ENCODE measurements around the gene VWA5B1.
"Not testable (repeated sequence)": the region's sequence is repeated elsewhere in the genome, so short reads cannot be mapped to it uniquely, and the experiment has no call there.

VWA5B1 gene

DNA sequence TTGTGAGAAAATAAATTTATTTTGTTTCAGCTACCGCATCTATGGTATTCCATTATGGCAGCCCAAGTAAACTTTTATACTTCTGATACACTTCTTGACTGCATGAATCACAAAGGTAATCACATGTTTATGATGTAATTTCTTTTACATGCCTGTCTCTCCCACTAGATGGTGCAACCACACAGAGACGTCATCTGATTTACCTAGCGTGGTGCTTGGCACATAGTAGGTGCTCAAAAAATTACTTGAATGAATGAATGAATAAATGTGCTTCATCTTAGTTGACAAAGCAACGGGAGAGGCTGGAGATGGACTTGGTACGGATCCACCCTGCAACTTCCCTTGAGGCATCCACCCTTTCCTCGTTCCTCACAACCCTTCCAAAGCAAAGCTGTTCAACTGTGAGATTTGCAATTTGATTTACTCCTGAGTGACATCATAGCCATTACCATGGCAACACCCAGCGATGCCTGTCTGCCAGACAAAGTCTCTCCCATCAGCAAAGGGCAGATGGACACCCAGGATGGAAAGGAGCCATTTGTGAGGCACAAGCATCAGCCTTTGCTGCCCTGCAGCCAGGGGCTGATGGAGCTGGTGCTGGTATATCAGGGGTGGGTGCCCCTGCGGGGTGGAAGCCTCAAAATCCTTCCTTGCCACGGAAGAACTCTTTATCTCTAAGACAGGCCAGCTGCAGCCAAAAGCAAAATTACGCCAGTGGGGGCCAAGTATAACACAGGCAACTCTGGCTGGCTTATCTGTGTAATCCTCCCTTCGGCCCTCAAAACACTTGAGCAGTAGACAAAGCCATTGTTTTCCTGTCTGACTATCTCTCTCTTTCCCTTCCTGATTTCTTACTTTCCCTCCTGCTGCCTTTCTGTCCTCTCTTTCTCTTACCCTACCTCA lies 18.9 kb upstream of the VWA5B1 start:
- TF ChIP-seq CTCF (IDR thresholded peaks at IDR 0.05; ENCODE audit: borderline replicate concordance, insufficient read depth, low read depth, low read length): no peak
- no peak overlapping the region for H3K4me3 ChIP-seq (ENCODE audit: low read depth, low read length)

DNA sequence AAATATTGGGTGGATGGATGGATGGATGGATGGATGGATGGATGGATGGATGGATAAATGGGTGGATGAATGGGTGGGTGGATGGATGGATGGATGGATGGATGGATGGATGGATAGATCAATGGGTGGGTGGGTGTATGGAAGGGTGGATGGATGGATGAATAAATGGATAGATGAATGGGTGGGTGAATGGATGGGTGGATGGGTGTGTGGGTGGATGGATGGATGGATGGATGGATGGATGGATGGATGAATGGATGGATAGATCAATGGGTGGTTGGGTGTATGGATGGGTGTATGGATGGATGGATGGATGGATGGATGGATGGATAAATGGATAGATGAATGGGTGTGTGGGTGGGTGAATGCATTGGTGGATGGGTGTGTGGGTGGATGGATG lies 17.0 kb upstream of the VWA5B1 start:
- not testable (repeated sequence) for H3K4me3 ChIP-seq (ENCODE audit: low read depth, low read length)

DNA sequence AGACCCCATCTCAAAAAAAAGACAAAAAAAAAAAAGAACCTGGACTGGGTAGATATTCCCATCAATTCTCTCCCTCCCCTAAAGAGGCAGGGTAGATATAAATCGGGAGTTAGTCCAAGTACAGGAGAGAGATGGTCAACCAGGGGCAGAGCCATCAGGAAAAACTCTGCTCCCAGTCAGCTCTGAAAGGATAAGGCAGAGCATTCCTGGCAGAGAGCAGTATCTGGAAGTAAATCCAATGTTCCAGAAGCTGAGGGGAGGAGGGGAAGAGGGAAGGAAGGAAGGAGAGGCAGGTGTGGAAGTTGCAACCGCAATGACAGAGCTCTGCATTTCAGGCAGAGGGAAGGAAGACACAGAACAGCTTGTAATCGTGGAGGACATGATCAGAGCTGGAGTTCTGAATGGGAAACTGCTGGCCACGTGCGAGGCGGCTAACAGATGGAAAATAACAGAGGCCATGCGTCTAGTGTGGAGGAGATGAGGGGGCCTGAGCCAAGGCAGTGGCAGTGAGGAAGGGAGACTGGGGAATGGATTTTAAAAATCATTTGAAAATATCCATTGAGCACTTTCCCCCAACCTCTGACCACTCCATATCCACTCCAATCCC lies 15.3 kb upstream of the VWA5B1 start:
- H3K4me3 ChIP-seq (ENCODE audit: low read depth, low read length): no peak overlapping the region

DNA sequence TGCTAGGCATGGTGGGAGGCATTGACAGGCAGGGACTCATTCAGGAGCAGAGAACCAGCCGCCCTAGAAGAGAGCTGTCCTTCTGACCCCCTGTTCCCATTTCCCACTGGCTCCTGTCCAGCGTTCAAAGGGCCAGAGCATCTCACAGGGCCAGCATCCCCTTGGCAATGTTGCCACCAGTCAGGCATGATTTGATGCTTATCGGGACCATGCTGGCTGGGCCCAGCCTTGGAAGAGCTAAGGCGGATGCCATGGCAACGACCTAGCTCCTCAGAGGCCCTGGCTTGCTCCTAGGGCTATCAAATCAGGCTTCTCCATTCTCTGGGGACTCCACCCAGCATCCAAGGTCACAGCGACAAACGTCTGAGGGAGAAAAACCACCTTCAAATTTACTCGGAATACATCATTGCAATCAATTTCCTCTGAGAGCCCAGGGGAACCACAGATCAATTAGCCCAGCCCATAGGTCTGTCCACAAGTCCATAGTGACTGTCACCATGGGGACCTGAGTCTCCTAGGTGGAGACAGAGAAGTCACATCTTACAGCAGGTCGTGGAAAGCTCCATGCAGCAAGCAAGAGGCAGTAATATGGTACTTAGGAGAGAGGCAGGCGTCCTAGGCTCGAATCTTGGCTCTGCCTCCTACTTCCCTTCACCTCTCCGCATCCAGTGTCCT lies 14.1 kb upstream of the VWA5B1 start:
- no peak overlapping the region for H3K4me3 ChIP-seq (ENCODE audit: low read depth, low read length)
- TF ChIP-seq CTCF (IDR thresholded peaks at IDR 0.05; ENCODE audit: borderline replicate concordance, insufficient read depth, low read depth, low read length): no peak

More for the DNA sequence above, 15.3 kb upstream of the VWA5B1 start:
- no peak for TF ChIP-seq CTCF (IDR thresholded peaks at IDR 0.05; ENCODE audit: borderline replicate concordance, insufficient read depth, low read depth, low read length)

DNA sequence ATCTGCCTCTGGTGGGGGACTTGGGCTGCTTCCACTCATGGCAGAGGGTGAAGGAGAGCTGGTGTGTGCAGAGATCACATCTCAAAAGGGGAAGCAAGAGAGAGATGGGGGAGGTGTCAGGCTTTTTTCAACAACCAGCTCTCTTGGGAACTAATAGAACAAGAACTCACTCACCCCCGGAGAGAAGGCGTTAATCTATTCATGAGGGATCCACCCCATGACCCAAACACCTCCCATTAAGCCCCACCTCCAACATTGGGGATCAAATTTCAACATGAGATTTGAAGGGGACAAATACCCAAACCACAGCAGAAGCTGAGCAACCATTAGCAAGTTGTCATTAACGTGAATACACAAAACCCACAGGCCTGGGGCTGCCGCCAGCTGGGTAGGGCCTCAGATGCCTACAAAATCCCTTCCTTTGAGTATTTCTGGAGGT lies 12.0 kb upstream of the VWA5B1 start:
- no peak for TF ChIP-seq CTCF (IDR thresholded peaks at IDR 0.05; ENCODE audit: borderline replicate concordance, insufficient read depth, low read depth, low read length)
- H3K4me3 ChIP-seq (ENCODE audit: low read depth, low read length): no peak overlapping the region

DNA sequence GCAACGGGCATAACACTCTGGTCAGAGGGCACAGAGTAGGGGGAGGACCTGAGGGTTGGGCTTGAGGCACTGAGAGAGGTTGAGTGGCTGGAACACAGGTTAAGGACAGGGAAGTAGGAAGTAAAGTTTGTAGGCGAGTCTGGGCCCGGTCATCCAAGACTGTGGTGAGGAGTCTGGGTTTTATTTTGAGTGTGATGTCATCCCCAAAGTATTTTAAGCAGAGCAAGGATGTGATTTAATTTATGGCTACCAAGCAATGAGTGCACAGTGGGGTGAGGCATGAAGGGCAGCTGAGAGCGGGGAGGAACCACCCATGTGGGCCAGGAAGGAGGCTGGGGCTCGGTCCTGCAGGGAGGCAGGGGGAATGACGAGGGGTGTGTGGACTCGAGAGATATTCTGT lies 11.2 kb upstream of the VWA5B1 start:
- TF ChIP-seq CTCF (IDR thresholded peaks at IDR 0.05; ENCODE audit: borderline replicate concordance, insufficient read depth, low read depth, low read length): no peak

DNA sequence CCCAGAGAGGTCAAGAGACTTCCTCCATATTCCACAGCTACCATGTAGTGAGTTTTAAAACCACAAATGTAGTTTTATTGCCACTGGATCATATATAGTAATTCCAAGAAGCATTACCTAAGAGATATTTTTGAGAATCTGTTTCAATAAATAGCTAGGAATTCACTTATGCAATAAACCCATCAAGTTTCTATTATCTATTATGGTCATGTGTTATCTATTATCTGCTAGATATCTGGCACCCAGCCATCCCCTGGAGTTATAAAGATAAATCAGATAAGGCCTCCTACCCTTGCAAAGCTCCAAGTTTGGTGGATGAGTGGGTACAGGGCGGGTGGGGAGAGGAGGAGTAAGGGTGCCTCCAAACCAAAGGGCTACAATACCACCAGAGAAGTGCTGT lies 10.3 kb upstream of the VWA5B1 start:
- no peak overlapping the region for H3K4me3 ChIP-seq (ENCODE audit: low read depth, low read length)
- TF ChIP-seq CTCF (IDR thresholded peaks at IDR 0.05; ENCODE audit: borderline replicate concordance, insufficient read depth, low read depth, low read length): no peak

More for the DNA sequence above, 11.2 kb upstream of the VWA5B1 start:
- no peak overlapping the region for H3K4me3 ChIP-seq (ENCODE audit: low read depth, low read length)
